ENCODE data around the gene LSG1.
A peak's percentile ranks its signal among the peaks of the same experiment; 100 is the strongest.

Gene LSG1

DNA sequence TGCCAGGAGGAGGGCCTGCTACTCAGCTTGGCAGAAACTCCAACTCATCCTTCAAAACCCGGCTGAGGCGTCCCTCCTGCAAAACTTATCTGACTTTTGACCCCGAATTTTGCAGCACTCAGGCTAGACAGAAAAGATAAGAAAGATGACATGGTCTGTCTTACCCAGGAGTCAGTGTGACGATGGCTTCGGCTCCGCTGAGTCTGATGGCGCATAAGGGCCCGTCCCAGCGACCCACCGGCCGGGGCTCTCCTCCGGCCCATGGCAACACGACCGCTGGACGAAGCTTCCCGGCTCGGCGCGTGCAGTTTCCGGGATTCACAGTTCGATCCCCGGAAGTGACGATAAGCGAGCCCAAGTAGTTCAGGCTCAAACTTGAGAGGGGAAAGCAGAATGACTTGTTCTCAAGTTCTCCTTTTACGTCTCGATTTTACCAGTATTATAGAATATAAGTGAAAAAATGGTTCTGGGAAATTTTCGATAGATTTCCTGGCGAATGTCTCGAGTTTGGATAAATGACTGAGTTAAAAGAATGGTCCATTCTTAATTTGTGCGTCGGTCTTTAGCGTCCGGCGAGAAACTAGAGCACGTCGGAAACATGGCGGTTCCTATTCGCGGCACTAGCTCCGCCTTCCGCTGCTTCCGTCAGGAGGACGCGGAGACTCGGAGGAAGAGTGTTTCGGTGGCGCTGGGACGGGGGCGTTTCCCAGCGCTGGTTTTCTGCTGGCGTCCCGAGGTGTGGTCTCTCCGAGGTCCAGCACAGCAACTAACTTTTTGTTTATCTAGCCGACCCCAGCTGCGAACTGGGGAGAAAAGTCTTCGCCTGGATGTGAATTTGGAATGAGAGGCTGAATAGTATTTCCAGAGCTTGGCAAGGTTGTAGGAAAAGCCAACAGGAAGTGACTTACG is at the start of gene LSG1:
TSS of gene LSG1 (minus strand) at position 292 of the 909 bp plus-strand sequence. CDS start at position 263, 29 bp downstream.
- peak; percentile 97 to 100 (median 99) for DNase-seq

DNA sequence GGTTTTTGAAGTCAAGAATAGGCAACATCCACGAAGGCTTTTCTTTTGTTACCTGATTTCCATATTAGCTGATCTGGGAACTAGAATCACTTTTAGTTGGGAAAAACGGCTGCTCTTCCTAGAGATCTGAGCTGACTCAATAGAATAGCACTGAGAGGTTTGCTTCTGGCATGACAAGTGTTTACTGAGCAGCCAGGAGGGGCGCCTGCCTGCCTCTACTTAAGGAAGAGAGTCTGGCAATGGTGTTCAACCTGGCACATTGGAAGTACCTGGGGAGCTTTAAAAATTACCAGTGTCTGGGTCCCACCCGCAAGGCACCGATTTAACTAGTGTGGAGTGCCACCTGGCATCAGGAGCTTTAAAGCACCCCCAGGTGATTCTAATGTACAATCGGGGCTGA is 48.1 kb upstream of the LSG1 start:
- DNase-seq, result peak in 1 of 3 experiments; percentile 95

DNA sequence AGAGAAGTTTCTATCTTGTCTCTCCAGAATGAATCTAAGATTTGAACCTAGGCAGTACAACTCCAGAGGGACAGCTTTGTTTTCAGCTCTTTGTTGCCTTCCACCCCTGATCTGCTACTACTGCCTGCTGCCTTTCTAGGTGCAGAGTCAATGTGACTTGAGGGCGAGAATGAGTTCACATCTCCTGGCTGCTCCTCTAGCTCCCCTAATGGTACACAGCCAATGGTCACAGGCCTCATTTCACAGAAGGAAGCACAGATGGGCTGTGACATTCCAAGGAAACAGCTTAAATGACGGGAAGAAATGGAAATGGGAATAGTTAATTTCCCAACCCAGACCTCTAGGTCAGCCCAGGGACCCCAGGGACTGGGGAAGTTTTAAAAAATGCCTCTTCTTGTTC is 46.1 kb upstream of the LSG1 start:
- DNase-seq, result no peak

DNA sequence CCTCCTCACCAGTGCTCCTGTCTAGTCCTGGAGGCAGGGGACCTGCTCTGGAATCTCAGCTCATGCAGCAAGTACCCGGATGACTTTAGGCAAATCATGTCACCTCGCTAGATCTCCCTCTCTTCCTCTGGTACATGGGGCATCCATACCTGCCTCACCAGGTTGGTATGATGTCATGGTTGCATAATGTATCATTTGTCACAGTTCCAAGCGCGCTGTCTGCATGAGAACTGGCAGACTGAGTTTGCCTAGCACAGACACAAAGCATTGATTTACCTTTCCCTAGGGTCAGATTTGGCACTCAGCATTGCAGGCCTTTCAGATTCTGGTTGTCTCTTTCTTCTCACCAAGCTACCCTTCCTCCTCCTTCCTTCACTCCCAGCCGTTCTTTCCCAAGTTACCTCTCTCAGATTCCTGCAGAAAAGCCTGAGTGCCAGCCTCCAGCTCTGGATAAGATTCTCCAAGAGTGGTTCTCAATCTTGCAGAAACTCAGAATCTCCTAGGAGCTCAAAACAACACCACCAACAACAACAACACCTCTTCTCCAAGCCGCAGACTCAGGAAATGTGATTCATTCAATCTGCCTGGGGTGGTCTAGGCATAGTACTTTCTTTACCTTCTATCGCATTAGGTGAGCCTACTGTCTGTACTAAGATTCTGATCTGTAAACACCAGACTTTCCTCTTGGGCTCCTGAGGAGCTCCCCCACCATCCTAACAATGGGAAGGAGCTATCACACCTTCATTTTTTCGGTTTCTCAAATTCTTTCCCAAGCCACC is 43.2 kb upstream of the LSG1 start:
- DNase-seq, result no peak

DNA sequence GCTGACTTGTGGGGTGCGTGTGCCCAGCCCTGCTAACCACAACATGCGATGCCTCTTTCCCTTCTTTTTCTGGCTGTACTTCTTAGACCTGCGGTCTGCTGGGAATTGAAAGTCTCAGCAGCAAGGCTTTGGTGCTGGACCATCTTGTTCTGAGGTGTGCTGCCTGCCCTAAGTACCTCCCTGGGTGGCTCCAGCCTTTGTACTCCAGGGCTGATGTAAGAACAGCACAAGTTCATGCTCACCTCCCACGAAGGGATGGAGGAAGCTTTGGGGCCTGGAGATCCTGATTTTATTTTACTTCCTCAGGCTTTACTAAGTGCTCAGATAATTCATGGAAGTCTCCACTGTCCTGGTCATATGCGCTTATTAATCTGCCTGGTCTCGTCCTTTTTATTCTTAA is 42.6 kb upstream of the LSG1 start:
- DNase-seq, result no peak

DNA sequence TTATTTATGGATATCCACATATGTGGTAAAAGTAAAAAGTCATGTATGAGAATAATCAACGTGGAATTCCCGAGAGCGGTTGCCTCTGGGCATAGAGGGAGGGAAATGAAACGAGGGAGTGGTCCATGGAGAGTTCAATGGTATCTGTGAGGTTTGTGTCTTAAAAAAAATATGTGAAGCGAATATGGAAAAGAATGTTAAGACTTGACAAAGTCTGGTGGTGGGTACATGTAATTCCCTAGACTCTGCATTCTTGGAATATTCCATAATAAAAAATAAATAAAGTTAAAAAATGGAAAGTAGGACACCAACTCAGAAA is 42.1 kb upstream of the LSG1 start:
- no peak for DNase-seq

DNA sequence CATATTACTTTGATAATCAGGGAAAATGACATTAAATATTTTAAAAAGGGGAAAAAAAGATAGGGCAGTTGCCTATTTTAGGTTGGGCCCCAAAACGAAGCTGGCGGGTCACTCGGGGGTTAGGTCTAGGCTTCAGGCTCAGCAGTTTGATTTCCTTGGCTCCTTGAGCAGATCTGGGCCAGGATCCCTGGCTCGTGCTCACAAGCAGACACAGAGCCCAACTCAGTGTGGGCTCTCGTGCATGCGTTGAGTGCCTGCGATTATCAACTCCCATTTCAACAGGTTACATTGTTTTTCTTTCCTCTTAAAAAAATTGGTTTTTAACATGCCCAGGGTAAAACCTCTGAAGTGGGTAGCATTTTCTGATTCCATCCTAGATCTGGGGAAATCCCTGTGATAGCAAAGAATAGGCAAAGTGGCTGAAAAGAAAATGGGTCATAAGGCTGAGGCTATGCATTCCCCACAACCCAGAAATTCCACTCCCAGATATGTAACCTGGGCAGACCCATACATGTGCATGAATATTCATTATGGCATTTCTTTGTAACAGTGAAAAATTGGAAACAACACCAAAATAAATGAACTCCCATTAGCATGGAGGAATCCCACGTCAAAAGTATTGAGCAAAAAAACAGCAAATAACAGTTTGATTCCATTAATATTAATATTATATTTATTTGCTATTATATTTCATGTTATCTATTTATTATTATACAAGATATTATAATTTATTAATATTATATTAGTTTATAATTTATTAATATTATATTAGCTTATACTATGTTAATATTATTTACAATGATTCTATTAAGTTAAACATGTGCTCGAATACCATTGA is 41.5 kb upstream of the LSG1 start:
- no peak for DNase-seq

DNA sequence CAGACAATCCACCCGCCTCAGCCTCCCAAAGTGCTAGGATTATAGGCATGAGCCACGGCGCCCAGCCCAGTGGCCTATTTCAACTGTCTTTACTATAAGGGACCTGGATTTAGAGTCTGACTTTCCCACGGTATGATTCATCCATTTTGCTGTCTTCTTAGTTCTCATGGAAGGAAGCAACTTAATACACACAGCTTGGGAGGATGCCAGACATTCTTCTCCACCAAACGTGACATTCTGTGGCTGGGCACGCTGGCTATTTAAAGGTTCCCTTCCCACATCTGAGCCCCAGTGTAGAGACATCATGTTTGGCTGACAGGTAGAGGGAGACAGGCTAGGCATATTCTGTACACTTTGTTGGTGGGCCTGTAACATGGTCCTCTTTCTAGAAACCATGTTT is 39.9 kb upstream of the LSG1 start:
- DNase-seq, result no peak

DNA sequence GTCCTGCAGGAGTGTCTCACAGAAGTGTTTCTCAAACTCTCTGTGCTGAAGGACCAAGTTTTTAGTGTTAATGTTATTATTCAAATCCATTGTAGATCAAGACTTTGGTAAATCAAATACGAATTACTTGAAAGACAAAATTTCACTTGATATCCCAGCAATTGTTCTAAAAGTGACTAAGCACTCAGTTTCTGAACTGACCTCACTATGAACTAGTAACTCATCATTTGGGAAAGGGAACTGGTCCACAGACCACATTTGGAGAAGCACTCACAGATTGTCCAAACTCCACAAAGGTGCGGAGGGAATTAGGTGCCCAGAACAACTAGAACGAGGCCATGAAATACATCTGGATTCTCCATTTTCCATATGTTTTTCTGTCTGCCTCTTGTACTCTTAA is 39.3 kb upstream of the LSG1 start:
- DNase-seq, result no peak

DNA sequence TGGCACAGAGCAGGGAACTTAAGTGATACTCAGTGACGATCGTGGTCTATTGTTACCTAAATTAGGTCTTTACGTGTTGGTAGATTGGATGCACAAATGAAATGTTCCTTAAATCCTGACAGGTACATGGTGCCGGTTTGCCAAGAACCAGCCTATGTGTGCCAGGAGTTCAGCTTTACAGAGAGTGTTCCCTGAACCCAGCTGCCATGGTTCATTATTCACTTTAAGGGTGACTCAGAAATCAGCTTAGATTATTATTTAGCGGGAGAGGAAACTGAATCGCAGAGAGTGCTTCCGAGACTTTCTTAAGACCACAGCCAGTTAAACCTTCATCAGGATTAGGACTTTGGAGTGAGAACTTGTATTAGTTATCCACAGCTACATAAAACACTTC is 35.2 kb upstream of the LSG1 start:
- no peak for DNase-seq

DNA sequence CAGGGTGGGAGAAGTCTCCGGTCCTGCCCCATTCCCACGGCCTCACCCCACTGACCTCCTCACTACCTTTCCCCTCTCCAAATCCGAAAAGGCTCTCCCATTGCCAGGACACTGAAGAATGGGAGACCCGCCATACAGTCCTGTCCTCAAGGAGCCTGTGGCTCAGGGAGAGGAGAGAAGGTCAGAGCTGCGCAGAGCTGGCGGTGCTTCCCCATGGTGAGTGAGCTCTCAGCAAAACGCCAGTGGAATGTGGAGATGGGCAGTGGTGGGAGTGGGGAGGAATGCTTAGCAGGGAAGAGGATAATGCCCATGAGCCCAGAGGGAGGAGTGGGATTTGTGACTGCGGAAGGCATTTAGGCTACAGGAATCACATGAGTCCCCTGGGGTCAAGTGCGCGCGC is 33.8 kb upstream of the LSG1 start:
- no peak for DNase-seq

DNA sequence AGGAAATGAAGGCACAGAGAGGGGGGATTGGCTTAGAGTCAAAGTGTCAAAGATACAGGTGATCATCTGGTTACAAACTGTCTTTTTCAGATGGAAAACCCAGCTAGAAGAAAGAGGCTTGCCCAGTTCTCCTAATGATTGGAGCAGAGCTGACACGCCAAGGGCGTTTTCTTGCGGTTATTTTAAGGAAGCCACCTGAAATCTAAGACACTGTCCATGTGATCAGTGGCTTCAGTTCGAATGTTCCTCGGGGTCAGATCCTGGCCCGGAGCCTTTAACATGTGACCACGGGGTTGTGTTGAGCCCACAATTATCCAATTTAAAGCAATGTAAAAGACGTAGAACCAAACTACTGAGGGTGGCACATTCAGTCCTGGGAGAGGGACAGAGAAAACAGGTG is 33.2 kb upstream of the LSG1 start:
- DNase-seq, result no peak

DNA sequence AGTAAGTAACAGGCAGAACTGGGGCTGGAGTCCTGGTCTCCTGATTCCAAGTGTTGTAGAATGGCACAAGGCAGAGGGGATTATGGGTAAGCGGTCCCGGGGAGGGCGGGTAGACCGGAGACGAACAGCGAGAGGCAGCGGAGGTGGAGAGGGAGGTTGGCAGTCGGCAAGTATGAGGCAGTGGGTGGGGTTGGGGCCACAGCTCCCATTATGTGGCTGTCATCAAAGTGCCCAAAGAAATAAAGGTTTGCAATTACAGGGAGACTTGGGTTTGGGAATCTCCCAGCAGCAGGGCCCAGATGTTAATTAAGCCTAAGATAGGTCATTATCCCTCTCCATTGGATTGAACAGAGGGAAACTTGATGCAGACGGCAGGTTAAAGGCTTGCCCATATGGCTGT is 30.6 kb upstream of the LSG1 start:
- no peak for DNase-seq

DNA sequence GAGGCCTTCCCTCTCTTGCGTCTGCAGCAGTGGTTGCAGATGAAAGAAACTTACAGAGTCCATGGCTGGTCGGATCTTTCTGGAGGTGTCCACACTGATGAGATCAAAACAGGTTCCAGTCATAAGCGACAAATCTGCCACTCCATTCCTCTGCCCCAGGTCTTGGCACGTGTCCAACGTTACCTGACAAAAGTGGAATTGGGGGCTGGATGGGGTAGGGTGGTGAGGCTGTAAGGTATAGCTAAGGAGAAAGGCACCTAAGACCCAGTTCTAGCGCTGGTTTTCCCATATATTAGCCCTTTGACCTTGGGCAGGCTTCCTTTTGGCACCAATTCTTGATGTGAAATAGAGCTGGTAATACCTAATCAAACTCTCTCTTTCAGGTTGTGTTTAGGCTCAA is 24.7 kb upstream of the LSG1 start:
- no peak for DNase-seq

DNA sequence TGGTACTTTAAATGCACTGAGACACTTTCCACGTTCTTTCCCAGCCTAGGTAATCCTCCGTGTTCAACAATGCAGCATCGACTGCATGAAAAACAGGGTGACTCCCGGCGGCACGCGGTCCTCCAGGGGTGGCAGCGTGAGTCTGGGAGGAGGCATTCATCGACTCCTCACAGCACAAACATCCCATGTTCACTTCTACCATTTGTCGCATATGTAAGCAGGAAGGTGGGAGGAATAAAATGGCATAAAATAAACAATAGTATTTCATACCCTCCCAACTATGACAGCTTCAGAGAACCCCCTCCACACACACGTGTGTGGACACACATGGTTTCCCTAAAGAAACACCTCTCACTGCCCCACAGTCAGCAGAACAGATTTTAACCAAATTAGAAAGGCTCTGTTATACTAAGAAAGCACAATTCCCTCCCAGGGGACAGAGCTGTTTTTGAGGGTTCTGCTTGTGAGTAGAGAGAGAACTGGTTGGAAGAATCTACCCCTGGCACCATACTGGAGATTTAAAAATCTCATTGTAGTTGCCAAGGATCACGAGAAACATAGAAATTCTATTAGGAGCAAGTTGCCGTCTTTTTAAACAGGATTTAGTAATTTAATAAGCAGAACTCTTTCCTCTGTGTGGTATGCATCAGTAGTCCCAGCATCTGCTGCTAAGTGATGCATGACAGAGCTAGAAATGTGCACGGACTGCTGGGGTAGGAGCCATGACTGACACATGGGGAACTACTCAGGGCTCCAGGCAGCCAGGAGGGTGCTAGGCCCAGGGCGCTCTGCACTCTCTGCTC is 19.7 kb upstream of the LSG1 start:
- DNase-seq, result peak in 1 of 3 experiments; percentile 66

DNA sequence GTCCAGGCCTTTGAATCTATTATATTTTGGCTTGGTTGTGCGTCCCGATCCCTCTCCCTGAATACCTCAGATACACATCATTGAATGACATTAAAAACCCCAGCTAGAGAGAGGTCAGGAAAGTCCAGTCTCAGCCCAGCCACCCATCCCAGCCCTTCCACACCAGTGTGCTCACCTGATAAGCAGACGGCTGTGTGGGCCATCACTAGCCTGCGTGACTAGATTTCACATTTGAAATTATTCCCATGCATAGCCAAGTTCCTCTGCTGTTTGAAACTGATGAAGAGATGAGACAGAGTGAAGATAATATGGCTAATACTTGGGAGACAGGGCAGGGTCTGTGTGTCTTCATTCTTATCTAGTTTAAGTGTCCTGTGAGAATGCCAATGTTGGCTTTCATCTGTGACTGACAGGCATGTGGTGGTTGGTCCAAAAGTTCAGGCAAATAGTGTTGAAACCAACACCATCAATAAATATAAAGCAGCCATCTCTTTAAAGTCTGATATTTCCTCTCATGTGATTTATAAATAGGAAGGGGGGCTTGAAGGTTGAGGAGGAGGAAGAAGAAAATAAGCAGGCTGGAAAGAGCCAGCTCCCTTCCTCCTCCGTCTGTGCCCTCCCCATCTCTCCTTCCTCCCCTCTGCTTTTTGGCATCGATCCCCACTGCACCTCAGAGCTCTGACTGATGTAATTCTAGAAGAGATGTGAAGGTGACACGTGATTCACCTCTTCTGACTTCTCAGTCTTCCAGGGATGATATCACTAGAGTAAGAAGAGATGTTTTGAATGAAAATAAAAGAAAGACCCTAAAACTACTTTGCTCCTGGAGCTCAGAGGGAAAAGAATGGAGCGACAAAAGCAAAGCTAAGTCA is 18.7 kb upstream of the LSG1 start:
- peak in 1 of 3 experiments; percentile 65 for DNase-seq

DNA sequence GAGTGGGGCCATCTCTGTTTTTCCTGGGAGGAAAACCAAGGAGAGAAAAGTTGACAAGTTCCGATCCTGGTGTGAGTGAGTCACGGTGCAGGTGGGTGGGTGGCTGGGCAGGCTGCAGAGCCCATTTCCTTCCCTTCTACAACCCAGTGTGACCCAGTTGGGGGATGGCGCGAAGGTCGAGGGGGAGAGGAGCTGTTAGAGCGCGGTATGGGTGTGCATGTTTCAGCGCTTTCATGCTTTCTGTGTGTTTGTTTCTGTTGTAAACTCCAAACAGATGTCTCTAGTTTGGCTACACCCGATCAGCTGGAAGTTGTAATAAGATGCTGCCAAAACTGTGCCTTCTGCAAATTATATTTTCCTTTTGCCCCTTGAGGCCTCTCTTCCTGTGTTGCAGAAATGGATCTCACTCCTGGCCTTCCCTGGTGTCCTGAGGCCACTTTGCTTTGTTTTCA is 17.5 kb upstream of the LSG1 start:
- DNase-seq, result no peak

DNA sequence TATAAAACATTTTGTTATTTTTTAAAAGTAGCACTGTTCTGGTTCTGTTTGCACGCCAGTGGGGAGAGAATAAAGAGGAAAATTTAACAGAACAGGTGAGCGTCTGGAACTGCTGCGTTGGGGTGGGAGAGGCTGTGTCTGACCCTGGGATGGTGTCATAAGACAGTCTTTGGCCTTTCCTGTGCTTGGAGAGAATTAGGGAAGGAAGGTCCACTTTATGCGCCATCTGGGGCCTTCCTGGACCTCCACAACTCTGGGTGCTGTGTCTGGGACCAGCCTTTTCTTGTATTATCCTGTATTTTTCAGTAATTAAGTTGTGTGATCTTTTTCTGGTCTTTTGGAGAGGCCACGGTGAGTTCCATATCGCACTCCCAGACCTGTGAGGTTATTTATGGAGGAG is 17.0 kb upstream of the LSG1 start:
- DNase-seq, result no peak

DNA sequence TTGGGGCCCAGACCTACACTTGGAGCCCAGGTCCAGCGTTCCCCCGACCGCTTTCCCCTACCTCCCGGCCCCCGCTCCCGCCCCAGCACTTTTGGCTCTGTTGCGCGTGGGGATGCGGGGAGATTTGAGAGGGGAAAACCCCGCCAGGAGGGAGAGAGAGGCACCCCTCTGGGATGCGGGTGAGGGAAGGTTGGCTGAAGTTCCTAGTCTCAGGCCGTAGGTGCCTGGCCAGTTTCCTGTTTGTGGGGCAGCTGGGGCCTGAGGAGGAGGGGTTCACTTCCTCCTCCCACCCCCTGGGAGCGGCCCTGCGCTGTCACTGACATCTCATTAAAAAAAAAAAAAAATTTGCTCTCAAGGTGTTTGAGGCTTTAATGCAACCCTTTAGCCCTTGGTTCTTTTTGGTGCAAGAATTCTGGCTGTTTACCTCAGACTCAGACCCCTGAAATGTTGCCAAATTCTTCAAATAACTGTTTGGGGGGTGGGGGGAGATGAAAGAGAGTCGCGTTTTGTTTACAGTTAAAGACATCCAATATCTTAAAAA is 16.3 kb upstream of the LSG1 start:
- peak in 1 of 3 experiments; percentile 48 for DNase-seq

DNA sequence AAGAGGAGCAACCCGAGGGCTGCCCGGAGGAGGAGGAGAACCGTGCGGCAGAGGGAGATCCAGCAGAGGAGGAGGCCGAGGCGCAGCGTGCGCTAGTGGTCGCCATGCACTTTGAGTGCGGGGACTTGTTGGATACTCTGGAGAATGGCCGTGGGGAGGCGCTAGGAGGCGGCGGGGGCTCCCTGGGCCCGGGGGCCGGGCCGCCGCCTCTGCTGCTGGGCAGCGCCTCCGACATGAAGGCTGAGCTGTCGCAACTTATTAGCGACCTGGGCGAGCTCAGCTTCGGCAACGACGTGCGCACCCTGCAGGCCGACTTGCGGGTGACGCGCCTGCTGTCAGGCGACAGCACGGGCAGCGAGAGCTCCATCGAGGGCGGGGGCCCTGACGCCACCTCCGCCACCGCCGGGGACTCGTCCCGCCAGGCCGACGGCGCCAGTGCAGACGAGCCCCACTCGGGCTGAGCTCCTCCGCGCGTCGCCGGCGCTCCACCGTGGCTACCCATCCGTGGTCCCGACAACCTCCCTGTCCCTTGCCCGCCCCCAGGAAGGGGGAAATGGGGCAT is 15.7 kb upstream of the LSG1 start:
- peak; percentile 69 to 78 (median 74) for DNase-seq
